Heart left ventricle (tissue), 13 donors: Measurements from ENCODE around the gene NPHP4.

Experiments used
- POLR2A ChIP-seq, 2 donors: fragments of 450-650 bp; IDR thresholded peaks; one replicate each; pipeline ENCODE4 v1.6.1; 2017; ENCODE audit warnings: antibody characterized with exemption in 2 of 2, mild to moderate bottlenecking in 2 of 2, moderate library complexity in 2 of 2
- TF ChIP-seq, protein P1 (sequence below), 12 donors: fragments of 200-600 bp; sonication (generic) in 4 of 12; IDR thresholded peaks; one replicate each; pipeline versions ENCODE4 v1.5.0 to v1.8.0; 2018 to 2022; ENCODE audit warnings: antibody characterized with exemption in 12 of 12, mild to moderate bottlenecking in 5 of 12
- donor health status: ischemic (EF 13 %, LVEDD 7.1; RV severe dilation, severe dysfunction).
- donor health status: DM: no; HTN: yes; CAD: no.
- donor health status: DM: no; HTN: no; CAD: no.
- donor health status: ischemic (EF 25% LVEDD 6.9; RV normal size, moderate dysfunction).
- donor health status: ischemic (EF 25% LVEDD 5.7; RV mildly dilated, moderate dysfunction).
- donor health status: ischemic (EF 35%, LVEDD 5.7; RV mildly dilated, moderate dysfunction).
- donor health status: nonischemic (EF 11% LVEDD 7.7; RV severe dilation, severe dysfunction).
- donor health status: DM: yes; HTN: yes; CAD: no.
- donor health status: PGD.
- donor health status: ischemic (EF 29% LVEDD 5.4; RV normal size, mild dysfunction).
- donor health status: nonischemic (EF 23%, LVEDD 6.1; RV moderate dilation, normal function).

- TF ChIP-seq POLR2A (IDR thresholded peaks at IDR 0.05): no peak
- TF ChIP-seq, protein P1, sequence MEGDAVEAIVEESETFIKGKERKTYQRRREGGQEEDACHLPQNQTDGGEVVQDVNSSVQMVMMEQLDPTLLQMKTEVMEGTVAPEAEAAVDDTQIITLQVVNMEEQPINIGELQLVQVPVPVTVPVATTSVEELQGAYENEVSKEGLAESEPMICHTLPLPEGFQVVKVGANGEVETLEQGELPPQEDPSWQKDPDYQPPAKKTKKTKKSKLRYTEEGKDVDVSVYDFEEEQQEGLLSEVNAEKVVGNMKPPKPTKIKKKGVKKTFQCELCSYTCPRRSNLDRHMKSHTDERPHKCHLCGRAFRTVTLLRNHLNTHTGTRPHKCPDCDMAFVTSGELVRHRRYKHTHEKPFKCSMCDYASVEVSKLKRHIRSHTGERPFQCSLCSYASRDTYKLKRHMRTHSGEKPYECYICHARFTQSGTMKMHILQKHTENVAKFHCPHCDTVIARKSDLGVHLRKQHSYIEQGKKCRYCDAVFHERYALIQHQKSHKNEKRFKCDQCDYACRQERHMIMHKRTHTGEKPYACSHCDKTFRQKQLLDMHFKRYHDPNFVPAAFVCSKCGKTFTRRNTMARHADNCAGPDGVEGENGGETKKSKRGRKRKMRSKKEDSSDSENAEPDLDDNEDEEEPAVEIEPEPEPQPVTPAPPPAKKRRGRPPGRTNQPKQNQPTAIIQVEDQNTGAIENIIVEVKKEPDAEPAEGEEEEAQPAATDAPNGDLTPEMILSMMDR (IDR thresholded peaks at IDR 0.05): no peak
These were observed 11.6 kb upstream of the NPHP4 start for GRCh38 chr1:6003568-6004411.
